Activated B cell treated with CpG ODN at 0.5 μM for 24 hours (primary cell): Measurements from ENCODE around the gene WDR73. TPM values are rescaled to one million over a fixed set of nuclear protein-coding genes. Genes with fewer than 3 reads are reported as not detected.

Experiments used
- ATAC-seq: fragments of 200-7000 bp; cut with Tn5 transposase; one replicate; pipeline ENCODE4 v1.10.0; 2021; ENCODE audit warnings: low read depth, mild to moderate bottlenecking, moderate library complexity
- CTCF ChIA-PET: fragments of 350-600 bp; sonication (Branson Sonifier 250); formaldehyde crosslinking; loops from one replicate; lab custom pipeline; 2021; ENCODE audit warnings: antibody characterized with exemption; lab: Charles Lee
- POLR2A ChIA-PET: fragments of 350-600 bp; sonication (Branson Sonifier 250); formaldehyde crosslinking; loops from one replicate; lab custom pipeline; 2021; ENCODE audit warnings: antibody characterized with exemption; lab: Charles Lee
- DNase-seq: peaks from one replicate; pipeline ENCODE4 v3.0.0; 2022
- H3K27ac Mint-ChIP-seq: one replicate; pipeline ENCODE4 v1.8.0; 2020; ENCODE audit warnings: mixed read lengths
- H3K27me3 Mint-ChIP-seq: one replicate; pipeline ENCODE4 v1.8.0; 2021; ENCODE audit warnings: mixed read lengths
- H3K36me3 Mint-ChIP-seq: one replicate; pipeline ENCODE4 v1.8.0; 2021; ENCODE audit warnings: low read depth, mixed read lengths
- H3K4me1 Mint-ChIP-seq: one replicate; pipeline ENCODE4 v1.8.0; 2021; ENCODE audit warnings: mixed read lengths
- H3K4me3 Mint-ChIP-seq: one replicate; pipeline ENCODE4 v1.8.0; 2020; ENCODE audit warnings: mild to moderate bottlenecking, mixed read lengths
- H3K9me3 Mint-ChIP-seq: one replicate; pipeline ENCODE4 v1.8.0; 2020; ENCODE audit warnings: mixed read lengths
- CTCF ChIP-seq: fragments of 200-600 bp; IDR thresholded peaks from one replicate; pipeline ENCODE4 v1.8.0; 2022; ENCODE audit warnings: antibody characterized with exemption, mild to moderate bottlenecking
- intact Hi-C: fragments of 100-400 bp; cut with micrococcal nuclease; formaldehyde crosslinking; loops from one replicate; pipeline ENCODE4 v1.15.1; 2024
- total RNA-seq: library from RNA; stranded (reverse); gene quantifications from 2 replicates; pipeline ENCODE4 v1.2.3, GENCODE V29; 2022

Gene WDR73
- total RNA-seq, 1 donor from 2014 or later, result 38.9 TPM

- Mint-ChIP-seq H3K27me3 (peaks cover 3% of the 10 kb centered on the region), H3K4me1 (peaks cover 4% of the 10 kb centered on the region), H3K9me3 (no peaks in the 10 kb centered on the region), H3K27ac (no peak overlapping the region), H3K4me3 (no peak overlapping the region), H3K36me3 (no peaks in the 10 kb centered on the region)
- ATAC-seq (no peak), DNase-seq (no peak)
- no peak for TF ChIP-seq CTCF
- ChIA-PET CTCF (interaction anchor here (2.2 kb wide), 1 partner anchor 336 kb away, joined by 8 read pairs; no protein-coding TSS in a partner anchor), POLR2A (interaction anchor here (0.7 kb wide), 1 partner anchor 11 kb away, joined by 8 read pairs; no protein-coding TSS in a partner anchor)
- intact Hi-C loops, result no loop called here
Measured at GRCh38 chr15:84591815-84592214, 62.3 kb downstream of the WDR73 start.

GRCh38 chr15:84590406-84590805, 63.7 kb downstream of the WDR73 start:
- Mint-ChIP-seq H3K9me3 (no peaks in the 10 kb centered on the region), H3K4me1 (peaks cover 4% of the 10 kb centered on the region), H3K27ac (no peak overlapping the region), H3K27me3 (peaks cover 3% of the 10 kb centered on the region), H3K4me3 (no peak overlapping the region), H3K36me3 (no peaks in the 10 kb centered on the region)
- intact Hi-C loops, result no loop called here
- ChIA-PET CTCF (interaction anchor here (2.2 to 4.9 kb wide), 2 partner anchors 288 to 338 kb away, joined by 8 to 22 read pairs; no protein-coding TSS in a partner anchor), POLR2A (no interaction called here)
- TF ChIP-seq CTCF, result no peak
- DNase-seq, result no peak
- ATAC-seq, result no peak

Other genes starting within 250 kb of the WDR73 start
- 16.0 and 18.7 TPM in 2 replicates for gene ZSCAN2, start 53.3 kb downstream of the WDR73 start, total RNA-seq
- 2.9 and 3.8 TPM in 2 replicates for gene NMB, start 3.9 kb upstream of the WDR73 start, total RNA-seq
- 68.9 and 71.2 TPM in 2 replicates for gene SEC11A, start 61.9 kb upstream of the WDR73 start, total RNA-seq
- 40.6 and 44.3 TPM in 2 replicates for gene ZNF592, start 94.3 kb upstream of the WDR73 start, total RNA-seq
- 0.12 and 0.20 TPM in 2 replicates for gene ALPK3, start 163.1 kb upstream of the WDR73 start, total RNA-seq
- gene SLC28A1, start 230.4 kb upstream of the WDR73 start, total RNA-seq, result not detected in 2 replicates